CD14-positive monocyte (primary cell): Measurements from ENCODE around the gene ING1. TPM values are rescaled to one million over a fixed set of nuclear protein-coding genes. Genes with fewer than 3 reads are reported as not detected.

Source experiments
- DNase-seq, 3 donors: peaks; one replicate each; pipeline ENCODE4 v3.0.0-alpha.2; 2011 to 2022
- H2AFZ ChIP-seq: 2 replicates; pipeline ENCODE4 v1.6.0; 2012; ENCODE audit warnings: mild to moderate bottlenecking, low read depth, low read length, inconsistent platforms; ENCODE audit not compliant: insufficient read depth, poor library complexity, severe bottlenecking
- H3K27ac ChIP-seq, 2 donors: 1 replicate in 1 of 2; 2 replicates in 1 of 2; pipeline ENCODE4 v1.5.1; 2012 to 2013; ENCODE audit warnings: low read length in 2 of 2, control low read depth in 1 of 2, inconsistent platforms in 1 of 2, low read depth in 1 of 2, mild to moderate bottlenecking in 1 of 2
- H3K27me3 ChIP-seq, 2 donors: one replicate each; pipeline versions ENCODE4 v1.6.0 to v1.6.1; 2011 to 2013; ENCODE audit warnings: low read length in 2 of 2; ENCODE audit not compliant: control insufficient read depth in 2 of 2, insufficient read depth in 2 of 2
- H3K36me3 ChIP-seq, 2 donors: replicated peaks in 1 of 2; 1 replicate in 1 of 2; 2 replicates in 1 of 2; pipeline versions ENCODE4 v1.5.1 to v1.6.1; 2012 to 2013; ENCODE audit warnings: low read length in 2 of 2, control low read depth in 1 of 2, inconsistent platforms in 1 of 2, mild to moderate bottlenecking in 1 of 2; ENCODE audit not compliant: insufficient read depth in 2 of 2, control insufficient read depth in 1 of 2
- H3K4me1 ChIP-seq, 2 donors: 1 replicate in 1 of 2; 2 replicates in 1 of 2; pipeline versions ENCODE4 v1.5.1 to v1.6.1; 2012 to 2013; ENCODE audit warnings: low read length in 2 of 2, control low read depth in 1 of 2, inconsistent platforms in 1 of 2, mild to moderate bottlenecking in 1 of 2, moderate library complexity in 1 of 2; ENCODE audit not compliant: insufficient read depth in 2 of 2, control insufficient read depth in 1 of 2
- H3K4me2 ChIP-seq: replicated peaks from 2 replicates; pipeline ENCODE3; 2012; ENCODE audit warnings: low read length, moderate library complexity, mild to moderate bottlenecking; ENCODE audit not compliant: poor library complexity, severe bottlenecking; ENCODE audit errors: extremely low read depth
- H3K4me3 ChIP-seq, 3 experiments: fragments of 200-600 bp in 1 of 3; sonication (generic) in 1 of 3; replicated peaks in 1 of 3; 1 replicate in 2 of 3; 2 replicates in 1 of 3; pipeline ENCODE4 v1.5.1; 2011 to 2013; ENCODE audit warnings: low read length in 3 of 3, mild to moderate bottlenecking in 3 of 3, control low read depth in 2 of 3, low read depth in 2 of 3, inconsistent platforms in 1 of 3, moderate library complexity in 1 of 3
- H3K79me2 ChIP-seq: 2 replicates; pipeline ENCODE4 v1.6.0; 2012; ENCODE audit warnings: mild to moderate bottlenecking, control low read depth, inconsistent platforms, low read length, moderate library complexity; ENCODE audit not compliant: insufficient read depth
- H3K9ac ChIP-seq: 2 replicates; pipeline ENCODE4 v1.6.0; 2017; ENCODE audit warnings: low read length, mild to moderate bottlenecking; ENCODE audit not compliant: insufficient read depth, poor library complexity, severe bottlenecking
- H3K9me3 ChIP-seq, 2 donors: replicated peaks in 1 of 2; 1 replicate in 1 of 2; 2 replicates in 1 of 2; pipeline versions ENCODE4 v1.5.1 to v1.6.1; 2012 to 2013; ENCODE audit warnings: low read length in 2 of 2, control low read depth in 1 of 2; ENCODE audit not compliant: control insufficient read depth in 1 of 2, insufficient read depth in 1 of 2
- H4K20me1 ChIP-seq: 2 replicates; pipeline ENCODE4 v1.6.0; 2012; ENCODE audit warnings: mild to moderate bottlenecking, low read length, control low read depth, moderate library complexity; ENCODE audit not compliant: insufficient read depth
- H3K27ac Mint-ChIP-seq, 7 donors: one replicate each; pipeline ENCODE4 v1.8.0; 2020; ENCODE audit warnings: mild to moderate bottlenecking in 7 of 7, mixed read lengths in 7 of 7, moderate library complexity in 6 of 7, inconsistent platforms in 2 of 7
- H3K27me3 Mint-ChIP-seq, 3 donors: one replicate each; pipeline ENCODE4 v1.8.0; 2021 to 2022; ENCODE audit warnings: low read depth in 3 of 3, mild to moderate bottlenecking in 3 of 3, mixed read lengths in 3 of 3, moderate library complexity in 3 of 3, inconsistent platforms in 1 of 3
- H3K36me3 Mint-ChIP-seq, 2 donors: one replicate each; pipeline ENCODE4 v1.8.0; 2020; ENCODE audit warnings: mixed read lengths in 2 of 2, inconsistent platforms in 1 of 2, mild to moderate bottlenecking in 1 of 2
- H3K4me1 Mint-ChIP-seq: one replicate; pipeline ENCODE4 v1.8.0; 2020; ENCODE audit warnings: mild to moderate bottlenecking, mixed read lengths
- H3K4me3 Mint-ChIP-seq, 2 donors: one replicate each; pipeline ENCODE4 v1.8.0; 2020; ENCODE audit warnings: mild to moderate bottlenecking in 2 of 2, mixed read lengths in 2 of 2, moderate library complexity in 1 of 2
- H3K9me3 Mint-ChIP-seq, 7 donors: one replicate each; pipeline ENCODE4 v1.8.0; 2020 to 2022; ENCODE audit warnings: mixed read lengths in 7 of 7, mild to moderate bottlenecking in 6 of 7, moderate library complexity in 6 of 7, inconsistent platforms in 2 of 7
- CTCF ChIP-seq: fragments of 200-600 bp; IDR thresholded peaks from one replicate; pipeline ENCODE4 v1.8.0; 2022; ENCODE audit warnings: antibody characterized with exemption, mild to moderate bottlenecking
- WGBS: methylation state at CpG from one replicate; pipeline ENCODE4 v1.1.5; 2013; ENCODE audit warnings: missing lambda C conversion rate; ENCODE audit not compliant: insufficient coverage; 5-methylcytosine and 5-hydroxymethylcytosine counted together
- intact Hi-C, 2 donors: fragments of 100-400 bp; cut with micrococcal nuclease; formaldehyde crosslinking; loops; one replicate each; pipeline versions ENCODE4 v1.15.0 to v1.15.1; 2023
- polyA plus RNA-seq, 3 donors: library from polyadenylated mRNA; depleted of rRNA in 1 of 3; unstranded in 2 of 3; stranded (reverse) in 1 of 3; fragments of 300-500 nt in 2 of 3; fragments of >200 nt in 1 of 3; fragmentation: Illumina TruSeq in 2 of 3; gene quantifications; 1 replicate in 2 of 3; 2 replicates in 1 of 3; pipeline ENCODE4 v1.2.3, GENCODE V29; 2012 to 2021

ING1 gene
- polyA plus RNA-seq, 3 donors = 8.4 to 128 (median 11.8) TPM

GRCh38 chr13:110696776-110697175 lies 16.7 kb upstream of the ING1 start:
- peaks cover 49 to 72% of the 10 kb centered on the region in 2 donors for H3K36me3 Mint-ChIP-seq

DNA sequence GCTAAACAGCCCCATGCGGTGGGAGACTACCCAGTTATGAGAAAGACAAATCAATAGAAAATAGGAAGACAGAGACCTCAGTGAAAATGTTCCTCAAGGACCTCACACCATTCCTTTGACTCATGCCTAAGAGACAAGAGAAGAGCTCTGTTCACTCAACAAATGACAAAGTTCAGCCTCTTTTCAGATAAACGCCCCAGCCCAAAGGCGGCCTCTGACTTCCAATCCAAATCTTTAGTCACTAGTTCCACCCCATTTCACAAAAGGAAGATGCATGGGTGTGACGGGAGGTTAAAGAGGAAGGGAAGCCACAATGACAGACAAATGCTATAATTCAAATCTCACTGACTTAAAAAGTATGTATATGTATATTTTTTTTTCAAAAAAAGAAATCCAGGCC lies 15.7 kb upstream of the ING1 start:
- Histone ChIP-seq H3K9me3 (no peaks in the 10 kb centered on the region), H4K20me1 (no peaks in the 10 kb centered on the region), H3K4me3 (peak overlapping the region in 1 of 3 experiments; percentile 44), H3K9ac (no peak overlapping the region), H3K4me2 (peak overlapping the region; percentile 57), H3K79me2 (peaks cover 45% of the 10 kb centered on the region), H3K27me3 (no peaks in the 10 kb centered on the region), H2AFZ (peak overlapping the region; percentile 67), H3K36me3 (peaks cover 38 to 66% of the 10 kb centered on the region in 2 donors), H3K4me1 (peaks cover 42 to 52% of the 10 kb centered on the region in 2 donors), H3K27ac (peak overlapping the region; percentile 91)
- no CpG with 5 or more reads among the region's 4 CpGs for WGBS
- no peak for TF ChIP-seq CTCF
- peak overlapping the region in 1 of 2 donors; percentile 20 for H3K4me3 Mint-ChIP-seq
- peaks cover 47% of the 10 kb centered on the region for H3K4me1 Mint-ChIP-seq
- intact Hi-C loops = loop anchor here in 1 of 2 donors (5.0 kb wide), 1 partner anchor 36 kb away; no protein-coding TSS in a partner anchor
- no peaks in the 10 kb centered on the region for H3K9me3 Mint-ChIP-seq
- peaks cover 56 to 75% of the 10 kb centered on the region in 2 donors for H3K36me3 Mint-ChIP-seq
- DNase-seq = peak; percentile 56 to 66 (median 59)
- H3K27ac Mint-ChIP-seq = peak overlapping the region; percentile 84 to 96 (median 94)
- no peaks in the 10 kb centered on the region for H3K27me3 Mint-ChIP-seq

More at GRCh38 chr13:110696776-110697175, 16.7 kb upstream of the ING1 start:
- H3K9me3 ChIP-seq = no peaks in the 10 kb centered on the region
- H3K4me3 ChIP-seq = no peak overlapping the region
- H2AFZ ChIP-seq = no peak overlapping the region
- WGBS = 94% methylated on average over 10 of the region's 10 CpGs
- Mint-ChIP-seq H3K27ac (peak overlapping the region; percentile 63 to 96 (median 91)), H3K4me3 (no peak overlapping the region), H3K9me3 (no peaks in the 10 kb centered on the region), H3K27me3 (no peaks in the 10 kb centered on the region), H3K4me1 (peaks cover 39% of the 10 kb centered on the region)
- no peak for TF ChIP-seq CTCF
- no peaks in the 10 kb centered on the region for H3K27me3 ChIP-seq
- peaks cover 39 to 45% of the 10 kb centered on the region in 2 donors for H3K4me1 ChIP-seq
- no peak for DNase-seq
- intact Hi-C loops = loop anchor here in 1 of 2 donors (5.0 kb wide), 1 partner anchor 34 kb away; no protein-coding TSS in a partner anchor
- H3K36me3 ChIP-seq = peaks cover 37 to 57% of the 10 kb centered on the region in 2 donors
- H4K20me1 ChIP-seq = no peaks in the 10 kb centered on the region
- peak overlapping the region in 1 of 2 donors; percentile 91 for H3K27ac ChIP-seq
- peaks cover 34% of the 10 kb centered on the region for H3K79me2 ChIP-seq
- no peak overlapping the region for H3K9ac ChIP-seq
- no peak overlapping the region for H3K4me2 ChIP-seq
